ENCODE measurements around the gene KIF17.

The KIF17 gene

GRCh38 chr1:20616847-20617487, 100.8 kb downstream of the KIF17 start:
- Mint-ChIP-seq H3K36me3 (no peaks in the 10 kb centered on the region), H3K9me3 (no peaks in the 10 kb centered on the region), H3K4me1 (no peaks in the 10 kb centered on the region), H3K27ac (no peak overlapping the region), H3K4me3 (no peak overlapping the region), H3K27me3 (peaks cover 9 to 11% of the 10 kb centered on the region in 2 donors)
- ATAC-seq (replicated peaks) (no peak), DNase-seq (no peak)

GRCh38 chr1:20615946-20616846, 101.6 kb downstream of the KIF17 start:
- no peak for ATAC-seq (replicated peaks)
- H3K9me3 Mint-ChIP-seq, result no peaks in the 10 kb centered on the region
- H3K27ac Mint-ChIP-seq, result no peak overlapping the region
- H3K27me3 Mint-ChIP-seq, result peaks cover 9 to 14% of the 10 kb centered on the region in 2 donors
- H3K4me1 Mint-ChIP-seq, result no peaks in the 10 kb centered on the region
- H3K4me3 Mint-ChIP-seq, result no peak overlapping the region
- H3K36me3 Mint-ChIP-seq, result no peaks in the 10 kb centered on the region
- no peak for DNase-seq

- Mint-ChIP-seq H3K4me3 (no peak overlapping the region), H3K36me3 (no peaks in the 10 kb centered on the region), H3K4me1 (no peaks in the 10 kb centered on the region), H3K27ac (no peak overlapping the region), H3K27me3 (peaks cover 9 to 14% of the 10 kb centered on the region in 2 donors), H3K9me3 (no peaks in the 10 kb centered on the region)
- DNase-seq, result no peak
- ATAC-seq (replicated peaks), result no peak
Observed at GRCh38 chr1:20614131-20614579, 103.7 kb downstream of the KIF17 start.
